Kidney tubule cell (primary cell): ENCODE data around the gene CHCT1.

Experiments used
- DNase-seq: peaks from one replicate; pipeline ENCODE4 v3.0.0-alpha.2; 2018; ENCODE audit warnings: low spot score

Gene CHCT1

GRCh38 chr17:60442271-60443173 lies 20.2 kb downstream of the CHCT1 start:
- peak; percentile 60 for DNase-seq

GRCh38 chr17:60443713-60444112 lies 21.4 kb downstream of the CHCT1 start:
- no peak for DNase-seq

- no peak for DNase-seq
Observed at GRCh38 chr17:60445144-60445543, 22.9 kb downstream of the CHCT1 start.

GRCh38 chr17:60447375-60447774 lies 25.1 kb downstream of the CHCT1 start:
- no peak for DNase-seq

GRCh38 chr17:60451071-60451470 lies 28.8 kb downstream of the CHCT1 start:
- DNase-seq, result no peak

- DNase-seq, result no peak
Observed at GRCh38 chr17:60451965-60452364, 29.7 kb downstream of the CHCT1 start.

- DNase-seq, result no peak
Observed at GRCh38 chr17:60455378-60455777, 33.1 kb downstream of the CHCT1 start.

GRCh38 chr17:60457148-60457547 lies 34.9 kb downstream of the CHCT1 start:
- DNase-seq, result no peak

- DNase-seq, result no peak
Observed at GRCh38 chr17:60461584-60461983, 39.3 kb downstream of the CHCT1 start.

GRCh38 chr17:60463157-60463835 lies 41.0 kb downstream of the CHCT1 start:
- DNase-seq, result no peak

GRCh38 chr17:60464343-60464742 lies 42.1 kb downstream of the CHCT1 start:
- no peak for DNase-seq

GRCh38 chr17:60468371-60468770 lies 46.1 kb downstream of the CHCT1 start:
- no peak for DNase-seq

GRCh38 chr17:60471451-60471850 lies 49.2 kb downstream of the CHCT1 start:
- DNase-seq, result no peak

- no peak for DNase-seq
Observed at GRCh38 chr17:60472449-60472848, 50.2 kb downstream of the CHCT1 start.

GRCh38 chr17:60473788-60474187 lies 51.5 kb downstream of the CHCT1 start:
- no peak for DNase-seq
